Left renal pelvis (tissue), 4 donors: ENCODE data around the gene HDDC3. TPM values are rescaled to one million over a fixed set of nuclear protein-coding genes. Genes with fewer than 3 reads are reported as not detected.
"Not testable (repeated sequence)": the region's sequence is repeated elsewhere in the genome, so short reads cannot be mapped to it uniquely, and the experiment has no call there.

Experiments used
- DNase-seq, 4 donors: peaks; one replicate each; pipeline ENCODE4 v3.0.0-alpha.2; 2013; ENCODE audit warnings: low read depth in 4 of 4, low spot score in 3 of 4
- polyA plus RNA-seq, 4 donors: library from polyadenylated mRNA; unstranded; fragments of 120-200 nt; gene quantifications; one replicate each; pipeline ENCODE4 v1.2.1, GENCODE V29; 2013; ENCODE audit not compliant: insufficient read length in 4 of 4

Gene HDDC3
- polyA plus RNA-seq, 4 donors, result 9.9 to 16.4 (median 15.2) TPM

- DNase-seq, result no peak
These were observed 952 bp upstream of the HDDC3 start for GRCh38 chr15:90933301-90933700.

- no peak for DNase-seq
These were observed 277 bp upstream of the HDDC3 start for GRCh38 chr15:90932660-90932991.

GRCh38 chr15:90931575-90931827 is 848 bp downstream of the HDDC3 start:
- no peak for DNase-seq

GRCh38 chr15:90930861-90931574 is 1.3 kb downstream of the HDDC3 start:
- DNase-seq, result no peak

- no peak for DNase-seq
These were observed 2.9 kb downstream of the HDDC3 start for GRCh38 chr15:90929246-90930019.

- DNase-seq, result not testable (repeated sequence)
These were observed 4.2 kb downstream of the HDDC3 start for GRCh38 chr15:90928106-90928505.

GRCh38 chr15:90926766-90927165 is 5.6 kb downstream of the HDDC3 start:
- DNase-seq, result not testable (repeated sequence)

GRCh38 chr15:90924375-90924774 is 8.0 kb downstream of the HDDC3 start:
- no peak for DNase-seq

- not testable (repeated sequence) for DNase-seq
These were observed 9.5 kb downstream of the HDDC3 start for GRCh38 chr15:90922712-90923322.

GRCh38 chr15:90921887-90922286 is 10.5 kb downstream of the HDDC3 start:
- DNase-seq, result no peak

GRCh38 chr15:90918835-90919234 is 13.5 kb downstream of the HDDC3 start:
- no peak for DNase-seq

GRCh38 chr15:90918034-90918788 is 14.1 kb downstream of the HDDC3 start:
- DNase-seq, result no peak

- no peak for DNase-seq
These were observed 14.8 kb downstream of the HDDC3 start for GRCh38 chr15:90917569-90917968.

- no peak for DNase-seq
These were observed 15.9 kb downstream of the HDDC3 start for GRCh38 chr15:90916461-90916860.

- no peak for DNase-seq
These were observed 16.4 kb downstream of the HDDC3 start for GRCh38 chr15:90915808-90916440.

GRCh38 chr15:90915216-90915807 is 17.0 kb downstream of the HDDC3 start:
- DNase-seq, result no peak

GRCh38 chr15:90914305-90915080 is 17.9 kb downstream of the HDDC3 start:
- no peak for DNase-seq

- no peak for DNase-seq
These were observed 18.9 kb downstream of the HDDC3 start for GRCh38 chr15:90913398-90913944.

- DNase-seq, result no peak
These were observed 19.6 kb downstream of the HDDC3 start for GRCh38 chr15:90912770-90913075.
